IMR-90 (cell line): ENCODE data around the gene PHACTR3. TPM values are rescaled to one million over a fixed set of nuclear protein-coding genes. Genes with fewer than 3 reads are reported as not detected.

Source experiments
- ATAC-seq: fragments of 200-7000 bp; cut with Tn5 transposase; 2 replicates; pipeline ENCODE4 v1.9.1; 2020; ENCODE audit warnings: low read depth, mild to moderate bottlenecking, moderate library complexity
- BruUV-seq: library from RNA; stranded (reverse); fragments of 400-500 nt; replicated peaks from 2 replicates; lab custom pipeline; 2021; lab: Mats Ljungman, UMichigan
- CTCF ChIA-PET: fragments of 300-600 bp; formaldehyde crosslinking; extraction: SDS; loops from one replicate; lab custom pipeline; 2021; ENCODE audit warnings: antibody characterized with exemption; lab: Yijun Ruan, JAX
- POLR2A ChIA-PET: fragments of 300-600 bp; sonication (Branson Sonifier 250); formaldehyde crosslinking; loops from one replicate; lab custom pipeline; 2022; ENCODE audit warnings: antibody characterized with exemption; ENCODE audit not compliant: unreplicated experiment; lab: Charles Lee
- DNase-seq: peaks from one replicate; pipeline ENCODE4 v3.0.0; 2013
- H2AFZ ChIP-seq: replicated peaks from 2 replicates; pipeline ENCODE3; 2013; ENCODE audit warnings: low read length, mild to moderate bottlenecking; ENCODE audit not compliant: poor library complexity
- H2AK5ac ChIP-seq: 2 replicates; pipeline ENCODE4 v1.6.1; 2013; ENCODE audit warnings: low read depth, low read length, inconsistent platforms
- H2AK9ac ChIP-seq: replicated peaks from 2 replicates; pipeline ENCODE3; 2013; ENCODE audit warnings: mild to moderate bottlenecking, low read depth, low read length, moderate library complexity; ENCODE audit not compliant: poor library complexity
- H2BK120ac ChIP-seq: 2 replicates; pipeline ENCODE4 v1.6.1; 2013; ENCODE audit warnings: low read depth, low read length, inconsistent platforms
- H2BK15ac ChIP-seq: 3 replicates; pipeline ENCODE4 v1.6.1; 2013; ENCODE audit warnings: low read depth, low read length, inconsistent platforms
- H2BK20ac ChIP-seq: 2 replicates; pipeline ENCODE4 v1.6.1; 2013; ENCODE audit warnings: low read depth, mild to moderate bottlenecking, inconsistent platforms, low read length, moderate library complexity
- H2BK5ac ChIP-seq: 2 replicates; pipeline ENCODE4 v1.6.1; 2013; ENCODE audit warnings: mild to moderate bottlenecking, low read depth, low read length, inconsistent platforms; ENCODE audit not compliant: poor library complexity, severe bottlenecking
- H3K14ac ChIP-seq: replicated peaks from 2 replicates; pipeline ENCODE4 v1.6.1; 2013; ENCODE audit warnings: low read depth, low read length, inconsistent platforms
- H3K18ac ChIP-seq: 2 replicates; pipeline ENCODE4 v1.6.1; 2013; ENCODE audit warnings: low read depth, low read length, control low read depth
- H3K23ac ChIP-seq: 2 replicates; pipeline ENCODE4 v1.6.1; 2013; ENCODE audit warnings: low read depth, low read length, inconsistent platforms
- H3K27ac ChIP-seq: 2 replicates; pipeline ENCODE4 v1.5.1; 2013; ENCODE audit warnings: mild to moderate bottlenecking, control low read depth, low read length; ENCODE audit not compliant: insufficient read depth
- H3K27me3 ChIP-seq: 2 replicates; pipeline ENCODE4 v1.6.1; 2013; ENCODE audit warnings: low read length; ENCODE audit not compliant: control insufficient read depth, insufficient read depth
- H3K36me3 ChIP-seq: 2 replicates; pipeline ENCODE4 v1.6.1; 2013; ENCODE audit warnings: low read length, mixed read lengths; ENCODE audit not compliant: control insufficient read depth, insufficient read depth
- H3K4ac ChIP-seq: 2 replicates; pipeline ENCODE4 v1.6.1; 2013; ENCODE audit warnings: low read depth, low read length, inconsistent platforms
- H3K4me1 ChIP-seq: 2 replicates; pipeline ENCODE4 v1.6.1; 2013; ENCODE audit warnings: low read length, mixed read lengths; ENCODE audit not compliant: control insufficient read depth, insufficient read depth
- H3K4me2 ChIP-seq: 2 replicates; pipeline ENCODE4 v1.6.1; 2013; ENCODE audit warnings: low read depth, mild to moderate bottlenecking, control low read depth, low read length, moderate library complexity
- H3K4me3 ChIP-seq: 2 replicates; pipeline ENCODE4 v1.5.1; 2013; ENCODE audit warnings: low read depth, mild to moderate bottlenecking, control low read depth, low read length, moderate library complexity; ENCODE audit not compliant: insufficient read depth
- H3K56ac ChIP-seq: 2 replicates; pipeline ENCODE4 v1.6.1; 2013; ENCODE audit warnings: low read length, inconsistent platforms; ENCODE audit not compliant: insufficient read depth; ENCODE audit errors: extremely low read depth
- H3K79me1 ChIP-seq, 2 experiments: 2 replicates each; pipeline ENCODE4 v1.6.1; 2013; ENCODE audit warnings: low read length in 2 of 2, inconsistent platforms in 1 of 2, low read depth in 1 of 2
- H3K9ac ChIP-seq: 2 replicates; pipeline ENCODE4 v1.6.1; 2013; ENCODE audit warnings: low read depth, low read length, control low read depth
- H3K9me1 ChIP-seq: 2 replicates; pipeline ENCODE4 v1.6.1; 2013; ENCODE audit warnings: low read length, inconsistent platforms; ENCODE audit not compliant: insufficient read depth
- H3K9me3 ChIP-seq: 2 replicates; pipeline ENCODE4 v1.6.1; 2013; ENCODE audit warnings: low read length; ENCODE audit not compliant: control insufficient read depth, insufficient read depth
- H4K20me1 ChIP-seq: 2 replicates; pipeline ENCODE4 v1.6.1; 2013; ENCODE audit warnings: low read length, inconsistent platforms; ENCODE audit not compliant: insufficient read depth
- H4K5ac ChIP-seq: 2 replicates; pipeline ENCODE4 v1.6.1; 2013; ENCODE audit warnings: mild to moderate bottlenecking, low read depth, low read length, control low read depth
- H4K8ac ChIP-seq, 2 experiments: 2 replicates each; pipeline ENCODE4 v1.6.1; 2013; ENCODE audit warnings: low read depth in 2 of 2, low read length in 2 of 2, control low read depth in 1 of 2, inconsistent platforms in 1 of 2
- H4K91ac ChIP-seq: 2 replicates; pipeline ENCODE4 v1.6.1; 2013; ENCODE audit warnings: low read depth, low read length, inconsistent platforms; ENCODE audit not compliant: insufficient read depth
- BHLHE40 ChIP-seq: fragments of 150-350 bp; IDR thresholded peaks from 2 replicates; pipeline ENCODE4 v1.6.1; 2016; ENCODE audit warnings: mild to moderate bottlenecking, low read depth, low read length
- CEBPB ChIP-seq: IDR thresholded peaks from 2 replicates; pipeline ENCODE4 v1.6.1; 2012; ENCODE audit warnings: low read depth, low read length, improper control_type of control experiment
- CHD1 ChIP-seq: IDR thresholded peaks from 2 replicates; pipeline ENCODE4 v1.6.1; 2012; ENCODE audit warnings: low read depth, low read length, improper control_type of control experiment
- FOS ChIP-seq: fragments of 150-350 bp; IDR thresholded peaks from 2 replicates; pipeline ENCODE4 v1.6.1; 2016; ENCODE audit warnings: low read depth, low read length
- MAFK ChIP-seq: IDR thresholded peaks from 2 replicates; pipeline ENCODE4 v1.6.1; 2012; ENCODE audit warnings: low read depth, low read length, improper control_type of control experiment
- MAZ ChIP-seq: IDR thresholded peaks from 2 replicates; pipeline ENCODE4 v1.6.1; 2012; ENCODE audit warnings: low read depth, mild to moderate bottlenecking, low read length, improper control_type of control experiment, moderate library complexity, borderline replicate concordance
- MXI1 ChIP-seq: IDR thresholded peaks from 2 replicates; pipeline ENCODE4 v1.6.1; 2012; ENCODE audit warnings: low read depth, mild to moderate bottlenecking, low read length, moderate library complexity, borderline replicate concordance
- NFE2L2 ChIP-seq: fragments of 150-350 bp; IDR thresholded peaks from 2 replicates; pipeline ENCODE4 v1.6.1; 2016; ENCODE audit warnings: low read depth, mild to moderate bottlenecking, low read length
- POLR2A ChIP-seq: IDR thresholded peaks from 2 replicates; pipeline ENCODE4 v1.6.1; 2012; ENCODE audit warnings: mild to moderate bottlenecking, low read depth, low read length
- RCOR1 ChIP-seq: IDR thresholded peaks from 2 replicates; pipeline ENCODE4 v1.6.1; 2012; ENCODE audit warnings: mild to moderate bottlenecking, low read length, improper control_type of control experiment; ENCODE audit not compliant: insufficient replicate concordance
- RFX5 ChIP-seq: IDR thresholded peaks from 2 replicates; pipeline ENCODE4 v1.8.0; 2012; ENCODE audit warnings: low read depth, mild to moderate bottlenecking, low read length, moderate library complexity
- SMC3 ChIP-seq: fragments of 150-350 bp; IDR thresholded peaks from 2 replicates; pipeline ENCODE4 v1.6.1; 2016; ENCODE audit warnings: low read depth, mild to moderate bottlenecking, antibody characterized with exemption, low read length, moderate library complexity
- WGBS, 2 experiments: methylation state at CpG; one replicate each; pipeline versions ENCODE4 v1.1.5 to v1.1.7; 2013; ENCODE audit warnings: missing lambda C conversion rate in 2 of 2; ENCODE audit not compliant: insufficient read length in 1 of 2; ENCODE audit errors: extremely low coverage in 2 of 2; 5-methylcytosine and 5-hydroxymethylcytosine counted together
- dilution Hi-C: fragments of 300-500 bp; cut with HindIII; formaldehyde crosslinking; loops from one replicate; pipeline ENCODE4 v1.14.3; 2018; ENCODE audit warnings: low sequenced_read_pairs; ENCODE audit not compliant: unreplicated experiment
- in situ Hi-C: fragments of 300-500 bp; cut with MboI; formaldehyde crosslinking; loops from 3 replicates; pipeline ENCODE4 v1.14.3; 2019; ENCODE audit warnings: low sequenced_read_pairs, inconsistent platforms, mixed read lengths
- intact Hi-C: fragments of 100-400 bp; cut with micrococcal nuclease; formaldehyde crosslinking; loops from 2 replicates; pipeline ENCODE4 v1.10.0; 2022
- polyA plus RNA-seq, 3 experiments: library from polyadenylated mRNA; depleted of rRNA; stranded (reverse); fragments of >200 nt; gene quantifications; 2 replicates each; pipeline ENCODE4 v1.2.3, GENCODE V29; 2012; ENCODE audit warnings: low replicate concordance in 1 of 3
- total RNA-seq: library from RNA; depleted of rRNA; stranded (reverse); fragments of >200 nt; gene quantifications from 2 replicates; pipeline ENCODE4 v1.2.3, GENCODE V29; 2012
- TF ChIP-seq, protein P1 (sequence below): conservative IDR thresholded peaks from 2 replicates; pipeline ENCODE4 v1.5.1; 2012; ENCODE audit warnings: mild to moderate bottlenecking, low read depth, low read length, improper control_type of control experiment
- TF ChIP-seq, protein P2 (sequence below): fragments of 150-350 bp; IDR thresholded peaks from 2 replicates; pipeline ENCODE4 v1.6.1; 2017; ENCODE audit warnings: mild to moderate bottlenecking, antibody characterized with exemption, low read length, low read depth

The PHACTR3 gene
- total and polyA plus RNA-seq, 2 of the 4 experiments (the other 2 are of a cell fraction): not detected

DNA sequence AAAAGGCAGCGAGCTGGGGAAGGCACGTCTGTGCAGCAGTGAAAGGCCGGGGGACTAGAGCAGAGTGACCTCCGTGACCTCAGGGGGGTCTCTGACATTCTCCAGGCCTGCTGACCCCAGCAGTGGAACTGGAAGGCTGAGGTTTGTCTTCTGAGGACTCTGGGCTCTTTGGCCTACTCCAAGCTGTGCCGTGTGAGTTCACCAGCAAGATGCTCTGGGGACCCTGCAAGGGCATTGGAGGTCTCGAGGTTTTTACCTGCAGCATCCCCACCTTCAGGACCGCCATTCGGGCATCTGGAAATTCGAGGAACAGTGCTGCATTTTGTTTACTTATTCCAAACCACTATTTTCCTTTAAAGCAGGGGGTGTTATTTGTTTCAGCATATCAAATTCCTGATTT lies 140.9 kb downstream of the PHACTR3 start:
- H3K4me2 ChIP-seq: no peak overlapping the region
- no peak overlapping the region for H3K4ac ChIP-seq
- no peak for DNase-seq
- H3K14ac ChIP-seq: no peak overlapping the region
- no peak overlapping the region for H2AK5ac ChIP-seq
- intact Hi-C loops (no loop called here), dilution Hi-C loops (no loop called here), in situ Hi-C loops (no loop called here)
- no peak overlapping the region for H3K4me3 ChIP-seq
- H2AFZ ChIP-seq: no peak overlapping the region
- H3K79me1 ChIP-seq: no peaks in the 10 kb centered on the region
- H3K9me3 ChIP-seq: peaks cover 27% of the 10 kb centered on the region; the same call in 1 of the 2 replicates
- no TSS peak for BruUV-seq
- no peak overlapping the region for H2BK20ac ChIP-seq
- H2BK15ac ChIP-seq: no peak overlapping the region
- H3K23ac ChIP-seq: no peak overlapping the region
- no peak overlapping the region for H4K5ac ChIP-seq
- no peaks in the 10 kb centered on the region for H4K20me1 ChIP-seq
- ChIA-PET POLR2A (no interaction called here), CTCF (no interaction called here)
- no peak overlapping the region for H2BK5ac ChIP-seq
- TF ChIP-seq RCOR1 (no peak), MXI1 (no peak), CEBPB (no peak), MAZ (no peak), SMC3 (no peak), NFE2L2 (no peak), BHLHE40 (no peak), CHD1 (no peak), FOS (no peak), POLR2A (no peak), MAFK (no peak), RFX5 (no peak)
- TF ChIP-seq, protein P1, sequence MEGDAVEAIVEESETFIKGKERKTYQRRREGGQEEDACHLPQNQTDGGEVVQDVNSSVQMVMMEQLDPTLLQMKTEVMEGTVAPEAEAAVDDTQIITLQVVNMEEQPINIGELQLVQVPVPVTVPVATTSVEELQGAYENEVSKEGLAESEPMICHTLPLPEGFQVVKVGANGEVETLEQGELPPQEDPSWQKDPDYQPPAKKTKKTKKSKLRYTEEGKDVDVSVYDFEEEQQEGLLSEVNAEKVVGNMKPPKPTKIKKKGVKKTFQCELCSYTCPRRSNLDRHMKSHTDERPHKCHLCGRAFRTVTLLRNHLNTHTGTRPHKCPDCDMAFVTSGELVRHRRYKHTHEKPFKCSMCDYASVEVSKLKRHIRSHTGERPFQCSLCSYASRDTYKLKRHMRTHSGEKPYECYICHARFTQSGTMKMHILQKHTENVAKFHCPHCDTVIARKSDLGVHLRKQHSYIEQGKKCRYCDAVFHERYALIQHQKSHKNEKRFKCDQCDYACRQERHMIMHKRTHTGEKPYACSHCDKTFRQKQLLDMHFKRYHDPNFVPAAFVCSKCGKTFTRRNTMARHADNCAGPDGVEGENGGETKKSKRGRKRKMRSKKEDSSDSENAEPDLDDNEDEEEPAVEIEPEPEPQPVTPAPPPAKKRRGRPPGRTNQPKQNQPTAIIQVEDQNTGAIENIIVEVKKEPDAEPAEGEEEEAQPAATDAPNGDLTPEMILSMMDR: no peak
- TF ChIP-seq, protein P2, sequence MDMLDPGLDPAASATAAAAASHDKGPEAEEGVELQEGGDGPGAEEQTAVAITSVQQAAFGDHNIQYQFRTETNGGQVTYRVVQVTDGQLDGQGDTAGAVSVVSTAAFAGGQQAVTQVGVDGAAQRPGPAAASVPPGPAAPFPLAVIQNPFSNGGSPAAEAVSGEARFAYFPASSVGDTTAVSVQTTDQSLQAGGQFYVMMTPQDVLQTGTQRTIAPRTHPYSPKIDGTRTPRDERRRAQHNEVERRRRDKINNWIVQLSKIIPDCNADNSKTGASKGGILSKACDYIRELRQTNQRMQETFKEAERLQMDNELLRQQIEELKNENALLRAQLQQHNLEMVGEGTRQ: no peak
- H2BK120ac ChIP-seq: no peak overlapping the region
- H3K4me1 ChIP-seq: no peaks in the 10 kb centered on the region
- no peaks in the 10 kb centered on the region for H3K9me1 ChIP-seq
- H2AK9ac ChIP-seq: no peak overlapping the region
- H3K9ac ChIP-seq: no peak overlapping the region
- no peak for ATAC-seq
- no peaks in the 10 kb centered on the region for H3K36me3 ChIP-seq
- no peak overlapping the region for H4K8ac ChIP-seq
- no peaks in the 10 kb centered on the region for H3K27me3 ChIP-seq
- no peak overlapping the region for H3K18ac ChIP-seq
- H3K56ac ChIP-seq: no peak overlapping the region
- H3K27ac ChIP-seq: no peak overlapping the region
- no peak overlapping the region for H4K91ac ChIP-seq
- WGBS, 2 experiments: no CpG with 5 or more reads among the region's 9 CpGs
